ENCODE results near the gene ITPR1. TPM values are rescaled to one million over a fixed set of nuclear protein-coding genes. Genes with fewer than 3 reads are reported as not detected.

Gene ITPR1
- total RNA-seq, 2 donors from 2014 or later, result 5.9 TPM

- Histone ChIP-seq H3K36me3 (ENCODE audit: control insufficient read depth, insufficient read depth, low read length) (no peaks in the 10 kb centered on the region), H3K9me3 (ENCODE audit: control insufficient read depth, low read length) (no peaks in the 10 kb centered on the region), H3K4me1 (ENCODE audit: control insufficient read depth, insufficient read depth, low read length) (no peaks in the 10 kb centered on the region), H3K27ac (ENCODE audit: low read depth, low read length) (no peak overlapping the region), H3K9ac (ENCODE audit: extremely low read depth, low read length, poor library complexity, severe bottlenecking) (no peak overlapping the region), H3K4me3 (ENCODE audit: low read length) (no peak overlapping the region), H3K27me3 (ENCODE audit: control insufficient read depth, insufficient read depth, low read length, poor library complexity, severe bottlenecking) (peaks cover 9% of the 10 kb centered on the region)
- Mint-ChIP-seq H3K27ac (no peak overlapping the region), H3K27me3 (ENCODE audit: insufficient read depth) (peaks cover 7% of the 10 kb centered on the region), H3K9me3 (no peaks in the 10 kb centered on the region), H3K4me3 (no peak overlapping the region), H3K36me3 (ENCODE audit: low read depth) (no peaks in the 10 kb centered on the region), H3K4me1 (peaks cover 13% of the 10 kb centered on the region)
- TF ChIP-seq CTCF (conservative IDR thresholded peaks at IDR 0.05), result no peak
- DNase-seq, result no peak
- 94 to 97% methylated on average over 5 of the region's 5 CpGs for WGBS, 2 experiments (ENCODE audit: insufficient coverage in 1 of 2, insufficient read length in 1 of 2)
Observed at GRCh38 chr3:4843619-4844018, 350.5 kb downstream of the ITPR1 start.

- Histone ChIP-seq H3K4me3 (ENCODE audit: low read length) (no peak overlapping the region), H3K27me3 (ENCODE audit: control insufficient read depth, insufficient read depth, low read length, poor library complexity, severe bottlenecking) (peaks cover 8% of the 10 kb centered on the region), H3K27ac (ENCODE audit: low read depth, low read length) (no peak overlapping the region), H3K9ac (ENCODE audit: extremely low read depth, low read length, poor library complexity, severe bottlenecking) (no peak overlapping the region), H3K4me1 (ENCODE audit: control insufficient read depth, insufficient read depth, low read length) (no peaks in the 10 kb centered on the region), H3K36me3 (ENCODE audit: control insufficient read depth, insufficient read depth, low read length) (no peaks in the 10 kb centered on the region), H3K9me3 (ENCODE audit: control insufficient read depth, low read length) (no peaks in the 10 kb centered on the region)
- no peaks in the 10 kb centered on the region for H3K36me3 Mint-ChIP-seq (ENCODE audit: low read depth)
- 97 to 100% methylated on average over 1 to 3 of the region's 3 CpGs for WGBS, 2 experiments (ENCODE audit: insufficient coverage in 1 of 2, insufficient read length in 1 of 2)
- no peak overlapping the region for H3K4me3 Mint-ChIP-seq
- peaks cover 11% of the 10 kb centered on the region for H3K4me1 Mint-ChIP-seq
- DNase-seq, result no peak
- no peak overlapping the region for H3K27ac Mint-ChIP-seq
- no peak for TF ChIP-seq CTCF (conservative IDR thresholded peaks at IDR 0.05)
- no peaks in the 10 kb centered on the region for H3K9me3 Mint-ChIP-seq
- peaks cover 7% of the 10 kb centered on the region for H3K27me3 Mint-ChIP-seq (ENCODE audit: insufficient read depth)
Observed at GRCh38 chr3:4845882-4846281, 352.7 kb downstream of the ITPR1 start.

- Mint-ChIP-seq H3K4me3 (no peak overlapping the region), H3K4me1 (peaks cover 7% of the 10 kb centered on the region)
Observed at GRCh38 chr3:4846543-4846942, 353.4 kb downstream of the ITPR1 start.

More at GRCh38 chr3:4846543-4846942, 353.4 kb downstream of the ITPR1 start:
- Histone ChIP-seq H3K27ac (ENCODE audit: low read depth, low read length) (no peak overlapping the region), H3K36me3 (ENCODE audit: control insufficient read depth, insufficient read depth, low read length) (no peaks in the 10 kb centered on the region), H3K4me1 (ENCODE audit: control insufficient read depth, insufficient read depth, low read length) (no peaks in the 10 kb centered on the region), H3K9me3 (ENCODE audit: control insufficient read depth, low read length) (no peaks in the 10 kb centered on the region), H3K27me3 (ENCODE audit: control insufficient read depth, insufficient read depth, low read length, poor library complexity, severe bottlenecking) (peaks cover 2% of the 10 kb centered on the region), H3K9ac (ENCODE audit: extremely low read depth, low read length, poor library complexity, severe bottlenecking) (no peak overlapping the region), H3K4me3 (ENCODE audit: low read length) (no peak overlapping the region)
- no peak overlapping the region for H3K27ac Mint-ChIP-seq
- 95 to 97% methylated on average over 3 to 4 of the region's 4 CpGs for WGBS, 2 experiments (ENCODE audit: insufficient coverage in 1 of 2, insufficient read length in 1 of 2)
- H3K27me3 Mint-ChIP-seq (ENCODE audit: insufficient read depth), result peaks cover 5% of the 10 kb centered on the region
- TF ChIP-seq CTCF (conservative IDR thresholded peaks at IDR 0.05), result no peak
- no peak for DNase-seq
- H3K36me3 Mint-ChIP-seq (ENCODE audit: low read depth), result no peaks in the 10 kb centered on the region
- H3K9me3 Mint-ChIP-seq, result no peaks in the 10 kb centered on the region
